Common myeloid progenitor, CD34-positive (primary cell): Measurements from ENCODE around the gene MARVELD3. TPM values are rescaled to one million over a fixed set of nuclear protein-coding genes. Genes with fewer than 3 reads are reported as not detected.
"Not testable (repeated sequence)": the region's sequence is repeated elsewhere in the genome, so short reads cannot be mapped to it uniquely, and the experiment has no call there.

Experiments
- CTCF ChIA-PET: fragments of 350-600 bp; sonication (Branson Sonifier 250); formaldehyde crosslinking; loops from one replicate; lab custom pipeline; 2021; ENCODE audit warnings: antibody characterized with exemption; lab: Charles Lee
- POLR2A ChIA-PET: fragments of 350-600 bp; sonication (Branson Sonifier 250); formaldehyde crosslinking; loops from one replicate; lab custom pipeline; 2021; ENCODE audit warnings: antibody characterized with exemption; lab: Charles Lee
- DNase-seq, 3 donors: peaks; one replicate each; pipeline versions ENCODE4 v3.0.0 to v3.0.0-alpha.2; 2013
- H3K27ac ChIP-seq, 2 experiments: 1 replicate in 1 of 2; 2 replicates in 1 of 2; pipeline ENCODE4 v1.7.0; 2013; ENCODE audit warnings: inconsistent platforms in 2 of 2, low read length in 2 of 2, mild to moderate bottlenecking in 2 of 2, low read depth in 1 of 2, moderate library complexity in 1 of 2; ENCODE audit not compliant: severe bottlenecking in 2 of 2, insufficient read depth in 1 of 2, poor library complexity in 1 of 2
- H3K27me3 ChIP-seq, 5 experiments: replicated peaks in 2 of 5; 1 replicate in 3 of 5; 2 replicates in 2 of 5; pipeline versions ENCODE4 v1.6.1 to v1.7.0; 2013; ENCODE audit warnings: low read length in 4 of 5, mild to moderate bottlenecking in 2 of 5, moderate library complexity in 2 of 5, inconsistent platforms in 1 of 5; ENCODE audit not compliant: insufficient read depth in 5 of 5, control insufficient read depth in 4 of 5
- H3K36me3 ChIP-seq, 4 experiments: 1 replicate in 2 of 4; 2 replicates in 2 of 4; pipeline versions ENCODE4 v1.6.1 to v1.7.0; 2013; ENCODE audit warnings: low read length in 3 of 4, control low read depth in 1 of 4, mild to moderate bottlenecking in 1 of 4; ENCODE audit not compliant: control insufficient read depth in 4 of 4, insufficient read depth in 4 of 4
- H3K4me1 ChIP-seq, 4 experiments: 1 replicate in 3 of 4; 2 replicates in 1 of 4; pipeline versions ENCODE4 v1.6.1 to v1.7.1; 2013; ENCODE audit warnings: low read length in 3 of 4, mild to moderate bottlenecking in 3 of 4, control low read depth in 1 of 4, inconsistent platforms in 1 of 4, moderate library complexity in 1 of 4; ENCODE audit not compliant: control insufficient read depth in 4 of 4, insufficient read depth in 4 of 4; ENCODE audit errors: control extremely low read depth in 1 of 4
- H3K4me3 ChIP-seq, 7 experiments: 1 replicate in 4 of 7; 2 replicates in 3 of 7; pipeline versions ENCODE4 v1.5.1 to v1.7.0; 2013; ENCODE audit warnings: mild to moderate bottlenecking in 7 of 7, low read length in 6 of 7, moderate library complexity in 6 of 7, inconsistent platforms in 2 of 7, low read depth in 2 of 7, control low read depth in 1 of 7; ENCODE audit not compliant: insufficient read depth in 4 of 7, control insufficient read depth in 1 of 7; ENCODE audit errors: extremely low read depth in 1 of 7
- H3K9me3 ChIP-seq, 5 experiments: 1 replicate in 4 of 5; 2 replicates in 1 of 5; pipeline versions ENCODE4 v1.6.1 to v1.7.1; 2013; ENCODE audit warnings: low read length in 4 of 5, mild to moderate bottlenecking in 2 of 5, inconsistent platforms in 1 of 5, low read depth in 1 of 5, moderate library complexity in 1 of 5; ENCODE audit not compliant: control insufficient read depth in 4 of 5, insufficient read depth in 2 of 5; ENCODE audit errors: control extremely low read depth in 1 of 5
- WGBS: methylation state at CpG from one replicate; pipeline ENCODE4 v1.1.5; 2013; ENCODE audit not compliant: insufficient coverage; 5-methylcytosine and 5-hydroxymethylcytosine counted together
- polyA plus RNA-seq: library from polyadenylated mRNA; unstranded; fragments of 120-200 nt; gene quantifications from one replicate; pipeline ENCODE4 v1.2.1, GENCODE V29; 2013

MARVELD3 gene
- polyA plus RNA-seq = 0.04 TPM

- no peak within 1 kb of the TSS for H3K27ac ChIP-seq
- no peaks in the 10 kb centered on the region for H3K9me3 ChIP-seq
- peaks cover 2 to 55% (median 24%) of the 10 kb centered on the region in 5 experiments for H3K27me3 ChIP-seq
- ChIA-PET POLR2A (no interaction called here), CTCF (interaction anchor here (0.8 kb wide), 1 partner anchor 15 kb away, joined by 3 read pairs; no protein-coding TSS in a partner anchor)
- no peaks in the 10 kb centered on the region for H3K36me3 ChIP-seq
- under 1% methylated on average over 76 of the region's 98 CpGs for WGBS
- DNase-seq = peak in 1 of 3 donors; percentile 17
- H3K4me3 ChIP-seq = peak within 1 kb of the TSS; percentile 9 to 73 (median 57)
- peaks cover 4 to 20% (median 15%) of the 10 kb centered on the region in 4 experiments for H3K4me1 ChIP-seq
Observed at GRCh38 chr16:71626018-71626857, at the start of gene MARVELD3. Gene MARVELD3 (plus strand): TSS chr16:71626184. CDS start chr16:71626230, 46 bp downstream.

GRCh38 chr16:71576971-71577370, 49.0 kb upstream of the MARVELD3 start, which contains the start of gene TAT:
Gene TAT (minus strand): TSS chr16:71577092. CDS start chr16:71576415, 677 bp downstream.
- Histone ChIP-seq H3K27ac (no peak within 1 kb of the TSS), H3K27me3 (peaks cover 0 to 16% (median 8%) of the 10 kb centered on the region in 5 experiments), H3K9me3 (no peaks in the 10 kb centered on the region), H3K4me3 (no peak within 1 kb of the TSS), H3K4me1 (no peaks in the 10 kb centered on the region), H3K36me3 (no peaks in the 10 kb centered on the region)
- ChIA-PET CTCF (no interaction called here), POLR2A (no interaction called here)
- WGBS = 57% methylated on average over 2 of the region's 3 CpGs
- no peak for DNase-seq

- DNase-seq, POLR2A ChIA-PET, H3K27ac ChIP-seq, H3K36me3 ChIP-seq, H3K4me1 ChIP-seq, H3K9me3 ChIP-seq, H3K4me3 ChIP-seq: not testable (repeated sequence)
- CTCF ChIA-PET = interaction anchor here (1.0 kb wide), 1 partner anchor 9 kb away, joined by 3 read pairs; no protein-coding TSS in a partner anchor
- peaks cover 2 to 25% (median 8%) of the 10 kb centered on the region in 5 experiments for H3K27me3 ChIP-seq
- WGBS = 100% methylated on average over 2 of the region's 5 CpGs
Observed at GRCh38 chr16:71582553-71582848, 43.5 kb upstream of the MARVELD3 start.

- Histone ChIP-seq H3K9me3 (peaks cover 0 to 3% (median 0%) of the 10 kb centered on the region in 5 experiments), H3K4me1 (no peaks in the 10 kb centered on the region), H3K36me3 (no peaks in the 10 kb centered on the region), H3K4me3 (no peak overlapping the region), H3K27me3 (peaks cover 2 to 22% (median 5%) of the 10 kb centered on the region in 5 experiments), H3K27ac (no peak overlapping the region)
- no peak for DNase-seq
- ChIA-PET CTCF (interaction anchor here (1.5 to 1.9 kb wide), 2 partner anchors 9 to 26 kb away, joined by 3 to 6 read pairs; no protein-coding TSS in a partner anchor), POLR2A (interaction anchor here (0.6 kb wide), 1 partner anchor 95 kb away, joined by 3 read pairs; no protein-coding TSS in a partner anchor)
- WGBS = 92% methylated on average over 3 of the region's 3 CpGs
Observed at GRCh38 chr16:71584543-71585317, 41.3 kb upstream of the MARVELD3 start.

GRCh38 chr16:71585318-71585703, 40.7 kb upstream of the MARVELD3 start:
- ChIA-PET POLR2A (no interaction called here), CTCF (interaction anchor here (1.5 to 1.9 kb wide), 2 partner anchors 10 to 25 kb away, joined by 3 to 6 read pairs; no protein-coding TSS in a partner anchor)

GRCh38 chr16:71589334-71589733, 36.6 kb upstream of the MARVELD3 start:
- POLR2A ChIA-PET, CTCF ChIA-PET, H3K4me3 ChIP-seq, DNase-seq, H3K4me1 ChIP-seq, H3K27ac ChIP-seq, H3K9me3 ChIP-seq, H3K36me3 ChIP-seq: not testable (repeated sequence)
- WGBS = no CpG with 5 or more reads among the region's 30 CpGs
- peaks cover 2 to 22% (median 7%) of the 10 kb centered on the region in 5 experiments for H3K27me3 ChIP-seq

More at GRCh38 chr16:71585318-71585703, 40.7 kb upstream of the MARVELD3 start:
- H3K9me3 ChIP-seq = peaks cover 0 to 3% (median 0%) of the 10 kb centered on the region in 5 experiments
- H3K4me1 ChIP-seq = no peaks in the 10 kb centered on the region
- H3K4me3 ChIP-seq = no peak overlapping the region
- DNase-seq = no peak
- 63% methylated on average over 3 of the region's 4 CpGs for WGBS
- no peaks in the 10 kb centered on the region for H3K36me3 ChIP-seq
- no peak overlapping the region for H3K27ac ChIP-seq
- peaks cover 2 to 22% (median 5%) of the 10 kb centered on the region in 5 experiments for H3K27me3 ChIP-seq
